MM.1S (cell line): ENCODE results near the gene LSM4.

Experiments
- DNase-seq: peaks from one replicate; pipeline ENCODE4 v3.0.0-alpha.2; 2015
- H2AFZ ChIP-seq: fragments of 300-600 bp; sonication (generic); 2 replicates; pipeline ENCODE4 v1.6.0; 2016; ENCODE audit warnings: antibody characterized with exemption, low read length
- H3F3A ChIP-seq: fragments of 300-600 bp; sonication (generic); 2 replicates; pipeline ENCODE4 v1.6.1; 2016; ENCODE audit warnings: mild to moderate bottlenecking, antibody characterized with exemption, low read length, moderate library complexity, mixed read lengths; ENCODE audit not compliant: insufficient read depth
- H3K27ac ChIP-seq: fragments of 300-600 bp; sonication (generic); 2 replicates; pipeline ENCODE4 v1.5.1; 2016; ENCODE audit warnings: mild to moderate bottlenecking, low read length
- H3K27me3 ChIP-seq: fragments of 300-600 bp; sonication (generic); replicated peaks from 2 replicates; pipeline ENCODE4 v1.6.0; 2016; ENCODE audit warnings: low read length; ENCODE audit not compliant: insufficient read depth
- H3K36me3 ChIP-seq: fragments of 300-600 bp; sonication (generic); replicated peaks from 2 replicates; pipeline ENCODE4 v1.6.1; 2016; ENCODE audit warnings: mild to moderate bottlenecking, low read length, mixed read lengths; ENCODE audit not compliant: insufficient read depth
- H3K4me1 ChIP-seq: fragments of 300-600 bp; sonication (generic); 2 replicates; pipeline ENCODE4 v1.6.1; 2016; ENCODE audit warnings: low read length, mixed read lengths
- H3K4me2 ChIP-seq: fragments of 300-600 bp; sonication (generic); 2 replicates; pipeline ENCODE4 v1.6.0; 2016; ENCODE audit warnings: low read depth, low read length
- H3K4me3 ChIP-seq: fragments of 300-600 bp; sonication (generic); 2 replicates; pipeline ENCODE4 v1.5.1; 2016; ENCODE audit warnings: low read length, mixed read lengths
- H3K79me2 ChIP-seq: fragments of 300-600 bp; sonication (generic); 2 replicates; pipeline ENCODE4 v1.6.1; 2016; ENCODE audit warnings: mixed run types, low read length, mixed read lengths
- H3K9ac ChIP-seq: fragments of 300-600 bp; sonication (generic); 2 replicates; pipeline ENCODE4 v1.6.1; 2016; ENCODE audit warnings: low read length, mixed read lengths
- H3K9me2 ChIP-seq: fragments of 300-600 bp; sonication (generic); replicated peaks from 2 replicates; pipeline ENCODE4 v1.6.1; 2016; ENCODE audit warnings: mild to moderate bottlenecking, low read length, mixed read lengths; ENCODE audit not compliant: insufficient read depth
- H3K9me3 ChIP-seq: fragments of 300-600 bp; sonication (generic); replicated peaks from 2 replicates; pipeline ENCODE4 v1.6.1; 2016; ENCODE audit warnings: mild to moderate bottlenecking, low read length, mixed read lengths; ENCODE audit not compliant: insufficient read depth
- H4K20me1 ChIP-seq: fragments of 300-600 bp; sonication (generic); 2 replicates; pipeline ENCODE4 v1.6.1; 2016; ENCODE audit warnings: mild to moderate bottlenecking, low read length, moderate library complexity, mixed read lengths; ENCODE audit not compliant: insufficient read depth
- EZH2 ChIP-seq: fragments of 300-600 bp; sonication (generic); optimal IDR thresholded peaks from 2 replicates; pipeline ENCODE3; 2017; ENCODE audit warnings: low read depth, mild to moderate bottlenecking, antibody characterized with exemption, low read length, mixed read lengths
- EZH2phosphoT487 ChIP-seq: fragments of 300-600 bp; sonication (generic); IDR thresholded peaks from 2 replicates; pipeline ENCODE4 v1.6.1; 2018; ENCODE audit warnings: antibody characterized with exemption, low read length
- TF ChIP-seq, protein P1 (sequence below): fragments of 300-600 bp; sonication (generic); IDR thresholded peaks from 2 replicates; pipeline ENCODE4 v1.5.1; 2016; ENCODE audit warnings: antibody characterized with exemption, low read length, mixed read lengths

The LSM4 gene

DNA sequence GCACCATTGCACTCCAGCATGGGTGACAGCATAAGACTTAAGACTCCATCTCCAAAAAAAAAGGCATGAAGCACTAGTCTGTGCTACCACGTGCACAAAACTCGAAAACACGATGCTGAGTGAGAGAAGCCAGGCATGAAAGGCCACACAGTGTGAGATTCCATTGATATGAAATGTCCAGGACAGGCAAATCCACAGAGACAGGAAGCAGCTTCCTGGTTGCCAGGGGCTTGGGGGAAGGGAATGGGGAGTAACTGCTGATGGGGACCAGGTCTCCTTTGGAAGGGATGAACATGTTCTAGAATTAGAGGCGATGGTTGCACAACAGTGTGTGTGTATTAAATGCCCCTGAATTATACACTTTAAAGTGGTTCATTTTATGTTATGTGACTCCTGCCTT lies 25.6 kb downstream of the LSM4 start:
- H3K9me2 ChIP-seq = no peaks in the 10 kb centered on the region
- TF ChIP-seq EZH2phosphoT487 (no peak), EZH2 (no peak)
- TF ChIP-seq, protein P1, sequence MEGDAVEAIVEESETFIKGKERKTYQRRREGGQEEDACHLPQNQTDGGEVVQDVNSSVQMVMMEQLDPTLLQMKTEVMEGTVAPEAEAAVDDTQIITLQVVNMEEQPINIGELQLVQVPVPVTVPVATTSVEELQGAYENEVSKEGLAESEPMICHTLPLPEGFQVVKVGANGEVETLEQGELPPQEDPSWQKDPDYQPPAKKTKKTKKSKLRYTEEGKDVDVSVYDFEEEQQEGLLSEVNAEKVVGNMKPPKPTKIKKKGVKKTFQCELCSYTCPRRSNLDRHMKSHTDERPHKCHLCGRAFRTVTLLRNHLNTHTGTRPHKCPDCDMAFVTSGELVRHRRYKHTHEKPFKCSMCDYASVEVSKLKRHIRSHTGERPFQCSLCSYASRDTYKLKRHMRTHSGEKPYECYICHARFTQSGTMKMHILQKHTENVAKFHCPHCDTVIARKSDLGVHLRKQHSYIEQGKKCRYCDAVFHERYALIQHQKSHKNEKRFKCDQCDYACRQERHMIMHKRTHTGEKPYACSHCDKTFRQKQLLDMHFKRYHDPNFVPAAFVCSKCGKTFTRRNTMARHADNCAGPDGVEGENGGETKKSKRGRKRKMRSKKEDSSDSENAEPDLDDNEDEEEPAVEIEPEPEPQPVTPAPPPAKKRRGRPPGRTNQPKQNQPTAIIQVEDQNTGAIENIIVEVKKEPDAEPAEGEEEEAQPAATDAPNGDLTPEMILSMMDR = no peak

DNA sequence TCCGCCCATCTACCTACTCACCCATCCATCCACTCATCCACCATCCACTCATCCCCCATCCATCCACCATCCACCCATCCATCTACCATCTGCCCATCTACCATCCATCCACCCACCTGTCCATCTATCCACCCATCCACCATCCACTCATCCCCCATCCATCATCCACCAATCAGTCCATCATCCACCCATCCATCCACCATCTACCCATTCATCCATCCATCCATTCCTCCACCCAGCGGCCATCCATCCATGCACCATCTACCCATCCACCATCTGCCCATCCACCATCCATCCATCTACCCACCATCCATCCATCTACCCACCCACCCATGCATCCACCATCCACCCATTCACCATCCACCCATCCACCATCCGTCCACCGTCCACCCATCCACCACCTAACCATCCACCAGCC lies 27.8 kb downstream of the LSM4 start:
- Histone ChIP-seq H3K36me3 (no peaks in the 10 kb centered on the region), H2AFZ (no peak overlapping the region), H3K27ac (no peak overlapping the region), H3K4me3 (no peak overlapping the region), H3K9me2 (no peaks in the 10 kb centered on the region), H3K9me3 (no peaks in the 10 kb centered on the region), H3K79me2 (no peaks in the 10 kb centered on the region), H3K4me1 (peaks cover 18% of the 10 kb centered on the region), H4K20me1 (no peaks in the 10 kb centered on the region), H3K4me2 (no peak overlapping the region), H3K27me3 (peaks cover 46% of the 10 kb centered on the region), H3K9ac (no peak overlapping the region), H3F3A (no peaks in the 10 kb centered on the region)
- TF ChIP-seq, protein P1 = no peak
- TF ChIP-seq EZH2 = no peak
- TF ChIP-seq EZH2phosphoT487 = no peak
- DNase-seq = no peak

More for the DNA sequence above, 25.6 kb downstream of the LSM4 start:
- Histone ChIP-seq H3K4me3 (no peak overlapping the region), H3F3A (no peaks in the 10 kb centered on the region), H3K4me1 (peaks cover 10% of the 10 kb centered on the region), H3K27ac (no peak overlapping the region), H3K27me3 (peaks cover 24% of the 10 kb centered on the region), H4K20me1 (no peaks in the 10 kb centered on the region), H3K36me3 (no peaks in the 10 kb centered on the region), H3K4me2 (no peak overlapping the region), H3K79me2 (no peaks in the 10 kb centered on the region), H2AFZ (no peak overlapping the region), H3K9me3 (no peaks in the 10 kb centered on the region), H3K9ac (no peak overlapping the region)
- no peak for DNase-seq

DNA sequence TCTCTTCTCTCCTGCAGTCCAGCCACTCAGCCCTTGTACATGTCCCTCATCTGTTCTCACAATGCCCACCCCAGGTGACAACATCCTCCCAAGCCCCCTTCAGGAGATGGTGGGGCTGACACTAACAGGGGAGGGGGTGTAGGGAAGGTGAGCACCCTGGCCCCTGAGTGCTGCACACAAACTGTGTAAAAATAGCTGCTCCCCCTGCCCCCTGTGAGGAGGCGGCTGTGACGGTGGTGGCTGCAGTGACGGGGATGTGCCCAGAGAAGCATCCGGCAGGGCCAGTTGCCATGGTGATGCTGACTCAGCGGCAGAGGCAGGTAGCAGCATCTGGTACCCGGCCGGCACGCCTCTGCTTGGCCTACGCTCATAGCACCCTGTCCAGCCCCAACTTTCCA lies 28.4 kb downstream of the LSM4 start:
- Histone ChIP-seq H3K4me3 (no peak overlapping the region), H3K79me2 (no peaks in the 10 kb centered on the region), H4K20me1 (no peaks in the 10 kb centered on the region), H3K9me2 (no peaks in the 10 kb centered on the region), H3F3A (no peaks in the 10 kb centered on the region), H3K9me3 (no peaks in the 10 kb centered on the region), H3K27ac (no peak overlapping the region), H3K27me3 (peaks cover 51% of the 10 kb centered on the region), H3K4me2 (no peak overlapping the region), H3K36me3 (no peaks in the 10 kb centered on the region), H2AFZ (no peak overlapping the region), H3K4me1 (peaks cover 18% of the 10 kb centered on the region), H3K9ac (no peak overlapping the region)
- TF ChIP-seq, protein P1 = no peak
- TF ChIP-seq EZH2phosphoT487 = no peak
- no peak for TF ChIP-seq EZH2
- DNase-seq = peak; percentile 81
